Bronchial epithelial cell (primary cell): ENCODE results near the gene AFMID. TPM values are rescaled to one million over a fixed set of nuclear protein-coding genes. Genes with fewer than 3 reads are reported as not detected.

Experiments
- DNase-seq: peaks from one replicate; pipeline ENCODE4 v3.0.0-alpha.2; 2010; ENCODE audit warnings: low read depth
- FAIRE-seq: peaks from 2 replicates; lab custom pipeline; 2011; peaks lifted over from hg19 to GRCh38; lab: Jason Lieb, UNC
- H3K27me3 ChIP-seq: 2 replicates; pipeline ENCODE4 v1.5.1; 2011; ENCODE audit warnings: low read length; ENCODE audit not compliant: control insufficient read depth, insufficient read depth
- H3K36me3 ChIP-seq: 2 replicates; pipeline ENCODE4 v1.5.1; 2011; ENCODE audit warnings: low read length; ENCODE audit not compliant: control insufficient read depth, insufficient read depth
- H3K4me3 ChIP-seq: 2 replicates; pipeline ENCODE4 v1.5.1; 2011; ENCODE audit warnings: mild to moderate bottlenecking, low read depth, low read length, control low read depth
- CTCF ChIP-seq: IDR thresholded peaks from 2 replicates; pipeline ENCODE4 v1.5.1; 2011; ENCODE audit warnings: mild to moderate bottlenecking, moderate library complexity, low read length, control low read depth, inconsistent platforms; ENCODE audit not compliant: insufficient read depth, severe bottlenecking
- total RNA-seq: library from RNA; depleted of rRNA; stranded (reverse); fragments of >200 nt; gene quantifications from 2 replicates; pipeline ENCODE4 v1.2.1, GENCODE V29; 2014

Gene AFMID
- total RNA-seq, 1 donor from 2014 or later, result 32.1 TPM

GRCh38 chr17:78249074-78249817, 62.1 kb downstream of the AFMID start:
- DNase-seq (no peak), FAIRE-seq (no peak)
- Histone ChIP-seq H3K4me3 (no peak overlapping the region), H3K27me3 (peaks cover 2% of the 10 kb centered on the region), H3K36me3 (no peaks in the 10 kb centered on the region)
- no peak for TF ChIP-seq CTCF

GRCh38 chr17:78249818-78250806, 63.0 kb downstream of the AFMID start:
- no peak overlapping the region for H3K4me3 ChIP-seq
- no peak for TF ChIP-seq CTCF
- H3K27me3 ChIP-seq, result peaks cover 2% of the 10 kb centered on the region
- no peak for FAIRE-seq
- H3K36me3 ChIP-seq, result no peaks in the 10 kb centered on the region
- DNase-seq, result no peak

GRCh38 chr17:78250891-78251772, 64.0 kb downstream of the AFMID start:
- H3K27me3 ChIP-seq, result peaks cover 2% of the 10 kb centered on the region
- DNase-seq, result peak; percentile 70
- FAIRE-seq, result peak; percentile 7
- no peak overlapping the region for H3K4me3 ChIP-seq
- H3K36me3 ChIP-seq, result no peaks in the 10 kb centered on the region
- TF ChIP-seq CTCF, result peak; percentile 100

- Histone ChIP-seq H3K4me3 (no peak overlapping the region), H3K27me3 (peaks cover 2% of the 10 kb centered on the region), H3K36me3 (no peaks in the 10 kb centered on the region)
- no peak for DNase-seq
- FAIRE-seq, result no peak
- no peak for TF ChIP-seq CTCF
Measured at GRCh38 chr17:78251773-78252103, 64.6 kb downstream of the AFMID start.

GRCh38 chr17:78252111-78252634, 65.0 kb downstream of the AFMID start:
- TF ChIP-seq CTCF, result no peak
- DNase-seq, result no peak
- no peak for FAIRE-seq

More at GRCh38 chr17:78252111-78252634, 65.0 kb downstream of the AFMID start:
- H3K27me3 ChIP-seq, result peaks cover 2% of the 10 kb centered on the region
- H3K4me3 ChIP-seq, result no peak overlapping the region
- no peaks in the 10 kb centered on the region for H3K36me3 ChIP-seq
